ENCODE data around the gene ZNF524.
"Not testable (repeated sequence)": the region's sequence is repeated elsewhere in the genome, so short reads cannot be mapped to it uniquely, and the experiment has no call there.

The ZNF524 gene

GRCh38 chr19:55563261-55563690 lies 36.8 kb upstream of the ZNF524 start:
- no peak overlapping the region for H3K9ac ChIP-seq
- H3K27ac ChIP-seq: no peak overlapping the region

DNA sequence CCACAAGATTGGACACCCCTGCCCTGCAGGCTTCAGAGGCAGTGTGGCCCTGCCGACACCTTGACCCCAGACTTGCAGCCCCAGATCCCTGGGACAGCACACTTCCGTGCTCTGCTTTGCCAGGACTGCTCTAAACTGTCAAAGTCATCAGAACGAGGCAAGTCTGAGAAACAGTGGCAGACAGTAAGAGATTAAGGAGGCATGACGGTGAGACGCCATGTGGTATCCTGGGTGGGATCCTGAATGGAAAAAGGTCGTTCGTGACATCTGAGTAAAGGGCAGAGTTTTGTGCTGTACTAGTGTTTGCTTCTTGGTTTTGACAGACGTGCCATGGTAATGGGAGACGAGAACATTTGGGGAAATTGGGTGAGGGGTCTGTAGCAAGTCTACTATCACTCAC lies 33.3 kb upstream of the ZNF524 start:
- no peak overlapping the region for H3K9ac ChIP-seq
- H3K27ac ChIP-seq: no peak overlapping the region
- TF ChIP-seq Cebpa-rat (IDR thresholded peaks at IDR 0.05): no peak
- H3K4me1 ChIP-seq: peaks cover 0 to 10% (median 0%) of the 10 kb centered on the region in 10 experiments; a peak in 5 of 20 replicates
- no peak overlapping the region for H3K4me2 ChIP-seq
- H4K20me1 ChIP-seq: no peaks in the 10 kb centered on the region
- no peak overlapping the region for H3K4me3 ChIP-seq
- H3K36me3 ChIP-seq: no peaks in the 10 kb centered on the region
- no peaks in the 10 kb centered on the region for H3K27me3 ChIP-seq
- peaks cover 0 to 6% (median 0%) of the 10 kb centered on the region in 11 experiments; a peak in 2 of 22 replicates for H3K9me3 ChIP-seq (replicated peaks in 1 of 11)

More at GRCh38 chr19:55563261-55563690, 36.8 kb upstream of the ZNF524 start:
- H3K9me3 ChIP-seq (replicated peaks in 1 of 11): peaks cover 0 to 9% (median 0%) of the 10 kb centered on the region in 11 experiments; a peak in 7 of 22 replicates
- TF ChIP-seq Cebpa-rat (IDR thresholded peaks at IDR 0.05): no peak
- no peaks in the 10 kb centered on the region for H3K27me3 ChIP-seq
- no peaks in the 10 kb centered on the region for H3K36me3 ChIP-seq
- no peaks in the 10 kb centered on the region for H4K20me1 ChIP-seq
- peaks cover 0 to 14% (median 3%) of the 10 kb centered on the region in 10 experiments; a peak in 11 of 20 replicates for H3K4me1 ChIP-seq
- H3K4me2 ChIP-seq: no peak overlapping the region
- no peak overlapping the region for H3K4me3 ChIP-seq

DNA sequence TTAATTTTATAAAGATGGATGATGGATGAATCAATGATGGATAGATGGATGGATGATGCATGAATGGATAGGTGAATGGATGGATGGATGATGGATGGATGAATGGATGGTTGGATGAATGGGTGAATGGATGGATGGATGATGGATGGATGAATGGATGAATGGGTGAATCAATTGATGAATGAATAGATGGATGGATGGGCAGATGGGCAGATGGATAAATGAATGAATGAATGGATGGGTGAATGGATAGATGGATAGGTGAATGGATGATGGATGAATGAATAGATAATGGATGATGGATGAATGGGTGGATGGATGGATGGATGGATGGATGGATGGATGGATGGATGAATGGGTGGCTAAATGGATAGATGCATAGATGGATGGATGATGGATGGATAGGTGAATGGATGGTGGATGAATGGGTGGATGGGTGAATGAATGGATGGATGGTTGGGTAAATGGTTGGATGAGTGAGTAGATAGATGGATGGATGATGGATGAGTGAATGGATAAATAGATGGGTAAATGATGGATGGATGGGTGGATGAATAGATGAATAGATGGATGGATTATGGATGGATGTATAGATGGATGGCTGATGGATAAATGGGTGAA lies 32.3 kb upstream of the ZNF524 start:
- Histone ChIP-seq H3K27me3 (no peaks in the 10 kb centered on the region), H3K4me2 (no peak overlapping the region), H3K4me3 (no peak overlapping the region), H3K27ac (no peak overlapping the region), H3K9ac (no peak overlapping the region), H3K4me1 (peaks cover 0 to 10% (median 0%) of the 10 kb centered on the region in 10 experiments; a peak in 5 of 20 replicates), H3K36me3 (no peaks in the 10 kb centered on the region), H4K20me1 (no peaks in the 10 kb centered on the region), H3K9me3 (replicated peaks in 1 of 11) (peaks cover 0 to 6% (median 0%) of the 10 kb centered on the region in 11 experiments; a peak in 2 of 22 replicates)
- no peak for TF ChIP-seq Cebpa-rat (IDR thresholded peaks at IDR 0.05)

DNA sequence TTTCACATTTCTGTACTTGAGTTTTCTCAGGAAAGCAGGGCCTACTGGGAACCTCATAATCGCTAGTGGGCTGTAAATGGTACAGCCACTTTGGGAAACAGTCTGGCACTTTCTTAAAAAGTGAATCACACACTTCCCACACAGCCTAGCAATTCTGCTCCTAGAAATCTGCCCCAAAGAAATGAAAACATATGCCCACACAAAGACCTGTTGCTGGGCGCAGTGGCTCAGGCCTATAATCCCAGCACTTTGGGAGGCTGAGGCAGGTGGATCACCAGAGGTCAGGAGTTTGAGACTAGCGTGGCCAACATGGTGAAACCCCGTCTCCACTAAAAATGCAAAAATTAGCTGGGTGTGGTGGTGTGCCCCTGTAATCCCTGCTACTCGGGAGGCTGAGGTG lies 30.6 kb upstream of the ZNF524 start:
- not testable (repeated sequence) for H3K27ac ChIP-seq; H4K20me1 ChIP-seq; H3K9me3 ChIP-seq (replicated peaks in 1 of 11); H3K4me2 ChIP-seq; H3K9ac ChIP-seq; H3K27me3 ChIP-seq; H3K4me3 ChIP-seq; H3K36me3 ChIP-seq
- H3K4me1 ChIP-seq: peaks cover 0 to 12% (median 2%) of the 10 kb centered on the region in 10 experiments; a peak in 7 of 20 replicates

- not testable (repeated sequence) for H3K27ac ChIP-seq; H3K9ac ChIP-seq; H3K27me3 ChIP-seq; H3K9me3 ChIP-seq (replicated peaks in 1 of 11); H3K4me2 ChIP-seq; H3K4me3 ChIP-seq
- peaks cover 0 to 13% (median 4%) of the 10 kb centered on the region in 10 experiments; a peak in 11 of 20 replicates for H3K4me1 ChIP-seq
- peaks cover 21 to 37% (median 31%) of the 10 kb centered on the region in 11 experiments for H3K36me3 ChIP-seq
- peaks cover 0 to 29% (median 13%) of the 10 kb centered on the region in 11 experiments; a peak in 13 of 22 replicates for H4K20me1 ChIP-seq
Observed at GRCh38 chr19:55573929-55574328, 26.2 kb upstream of the ZNF524 start.

DNA sequence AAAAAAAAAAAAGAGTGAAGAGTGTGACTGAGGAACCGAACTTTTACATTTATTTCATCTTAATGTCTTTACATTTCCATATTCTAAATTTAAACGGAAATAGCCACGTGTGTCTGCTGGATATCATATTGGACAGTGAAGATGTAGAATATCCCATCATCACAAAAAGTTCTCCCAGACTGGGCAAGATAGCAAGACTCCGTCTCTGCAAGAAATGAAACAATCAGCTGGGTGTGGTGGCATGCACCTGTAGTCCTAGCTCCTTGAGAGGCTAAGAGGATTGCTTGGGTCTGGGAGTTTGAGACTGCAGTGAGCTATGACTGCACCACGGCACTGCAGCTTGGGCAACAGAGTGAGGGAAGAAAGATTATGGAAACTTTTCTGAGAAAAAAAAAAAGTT lies 23.3 kb upstream of the ZNF524 start:
- peaks cover 0 to 38% (median 20%) of the 10 kb centered on the region in 11 experiments; a peak in 13 of 22 replicates for H4K20me1 ChIP-seq
- H3K27ac ChIP-seq: no peak overlapping the region
- H3K4me1 ChIP-seq: peaks cover 9 to 32% (median 21%) of the 10 kb centered on the region in 10 experiments; a peak in 19 of 20 replicates
- H3K27me3 ChIP-seq: no peaks in the 10 kb centered on the region
- no peak overlapping the region for H3K4me2 ChIP-seq
- TF ChIP-seq Cebpa-rat (IDR thresholded peaks at IDR 0.05): no peak
- peaks cover 25 to 44% (median 36%) of the 10 kb centered on the region in 11 experiments for H3K36me3 ChIP-seq
- H3K9ac ChIP-seq: no peak overlapping the region
- no peaks in the 10 kb centered on the region for H3K9me3 ChIP-seq (replicated peaks in 1 of 11)
- no peak overlapping the region for H3K4me3 ChIP-seq

- no peak for TF ChIP-seq Cebpa-rat (IDR thresholded peaks at IDR 0.05)
Observed at GRCh38 chr19:55578031-55578760, 21.9 kb upstream of the ZNF524 start.

DNA sequence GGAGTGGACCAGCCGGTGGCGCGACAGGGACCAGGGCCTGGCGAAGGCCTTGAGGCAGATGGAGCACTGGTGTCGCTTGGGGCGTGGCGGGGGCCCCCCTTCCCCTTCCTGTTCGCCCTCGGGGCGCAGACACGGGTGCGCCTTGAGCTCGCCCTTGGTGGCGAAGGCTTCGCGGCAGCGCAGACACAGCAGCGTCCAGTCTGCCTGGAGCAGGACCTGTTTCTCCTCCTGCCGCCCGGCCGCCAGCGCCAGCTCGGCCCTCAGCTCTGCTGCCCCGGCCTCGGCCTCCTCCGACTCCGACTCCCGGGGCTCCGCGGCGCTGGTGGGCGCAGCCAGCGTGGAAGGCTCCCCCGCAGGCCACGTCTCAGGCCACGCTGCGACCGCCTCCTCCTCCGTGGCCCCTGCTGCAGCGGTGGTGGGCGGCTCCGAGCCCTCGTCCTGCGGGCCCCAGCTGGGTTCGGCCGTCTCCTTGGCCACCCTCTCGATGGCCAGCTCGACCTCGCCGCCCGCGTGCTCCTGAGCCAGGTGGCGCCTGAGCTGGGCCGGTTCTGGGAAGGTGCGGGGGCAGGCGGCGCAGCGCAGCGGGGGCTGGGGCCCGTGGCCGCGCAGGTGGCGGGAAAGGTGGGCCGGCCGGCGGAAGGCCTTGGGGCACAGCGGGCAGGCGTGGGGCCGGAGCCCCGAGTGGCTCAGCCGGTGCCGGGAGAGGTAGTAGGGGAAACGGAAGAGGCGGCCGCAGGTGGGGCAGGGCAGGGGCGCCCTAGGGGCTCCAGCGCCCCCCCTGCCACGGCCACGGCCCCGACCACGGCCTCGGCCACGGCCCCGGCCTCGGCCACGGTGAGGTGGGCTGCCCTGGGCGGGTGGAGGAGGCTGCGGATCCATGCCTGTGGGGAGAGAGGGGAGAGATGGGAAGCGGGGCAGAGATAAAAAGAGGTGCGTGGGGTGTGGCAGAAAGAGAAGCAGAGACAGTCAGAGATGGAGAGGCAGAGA lies 21.0 kb upstream of the ZNF524 start:
- H3K4me2 ChIP-seq: peak overlapping the region; percentile 75 to 94 (median 90)
- TF ChIP-seq Cebpa-rat (IDR thresholded peaks at IDR 0.05): no peak
- no peaks in the 10 kb centered on the region for H3K9me3 ChIP-seq (replicated peaks in 1 of 11)
- no peaks in the 10 kb centered on the region for H3K27me3 ChIP-seq
- peak overlapping the region; percentile 69 to 94 (median 82) for H3K4me3 ChIP-seq
- H3K9ac ChIP-seq: peak overlapping the region; percentile 84 to 94 (median 89)
- peaks cover 10 to 35% (median 23%) of the 10 kb centered on the region in 10 experiments; a peak in 19 of 20 replicates for H3K4me1 ChIP-seq
- peak overlapping the region; percentile 71 to 90 (median 85); a peak in 20 of 22 replicates for H3K27ac ChIP-seq
- peaks cover 25 to 44% (median 36%) of the 10 kb centered on the region in 11 experiments for H3K36me3 ChIP-seq
- peaks cover 0 to 38% (median 20%) of the 10 kb centered on the region in 11 experiments; a peak in 13 of 22 replicates for H4K20me1 ChIP-seq

More at GRCh38 chr19:55578031-55578760, 21.9 kb upstream of the ZNF524 start:
- H3K36me3 ChIP-seq: peaks cover 25 to 44% (median 36%) of the 10 kb centered on the region in 11 experiments
- peaks cover 10 to 35% (median 23%) of the 10 kb centered on the region in 10 experiments; a peak in 19 of 20 replicates for H3K4me1 ChIP-seq
- 0 out of 22 replicates have a peak overlapping the region, but pooled peaks of 1 of the 11 experiments have one; percentile 92 for H3K4me2 ChIP-seq
- no peak overlapping the region; a peak in 1 of 20 replicates for H3K4me3 ChIP-seq
- peaks cover 0 to 38% (median 20%) of the 10 kb centered on the region in 11 experiments; a peak in 13 of 22 replicates for H4K20me1 ChIP-seq
- H3K27me3 ChIP-seq: no peaks in the 10 kb centered on the region
- no peak overlapping the region for H3K27ac ChIP-seq
- no peaks in the 10 kb centered on the region for H3K9me3 ChIP-seq (replicated peaks in 1 of 11)
- H3K9ac ChIP-seq: no peak overlapping the region; a peak in 2 of 22 replicates
